Upper lobe of left lung (tissue), 4 donors: Measurements from ENCODE around the gene MMRN1.

Experiments used
- EP300 ChIP-seq, 4 donors: sonication (generic); formaldehyde crosslinking; IDR thresholded peaks; one replicate each; pipeline ENCODE4 v1.5.1; 2017; ENCODE audit warnings: antibody characterized with exemption in 4 of 4, control low read depth in 2 of 4
- POLR2A ChIP-seq, 4 donors: fragments of 450-650 bp; IDR thresholded peaks; one replicate each; pipeline ENCODE4 v1.5.1; 2016 to 2017; ENCODE audit warnings: antibody characterized with exemption in 4 of 4, mild to moderate bottlenecking in 2 of 4
- POLR2AphosphoS5 ChIP-seq, 2 donors: sonication (generic); formaldehyde crosslinking; IDR thresholded peaks; one replicate each; pipeline ENCODE4 v1.5.1; 2017; ENCODE audit warnings: antibody characterized with exemption in 2 of 2
- TF ChIP-seq, protein P1 (sequence below), 6 experiments: fragments of 450-650 bp in 4 of 6; fragments of 200-600 bp in 2 of 6; sonication (generic) in 2 of 6; IDR thresholded peaks; one replicate each; pipeline ENCODE4 v1.5.1; 2016 to 2019; ENCODE audit warnings: antibody characterized with exemption in 6 of 6

GRCh38 chr4:89997171-89997704 is 102.6 kb downstream of the MMRN1 start:
- TF ChIP-seq EP300 (IDR thresholded peaks at IDR 0.05) (no peak), POLR2AphosphoS5 (IDR thresholded peaks at IDR 0.05) (no peak), POLR2A (IDR thresholded peaks at IDR 0.05) (no peak)
- TF ChIP-seq, protein P1, sequence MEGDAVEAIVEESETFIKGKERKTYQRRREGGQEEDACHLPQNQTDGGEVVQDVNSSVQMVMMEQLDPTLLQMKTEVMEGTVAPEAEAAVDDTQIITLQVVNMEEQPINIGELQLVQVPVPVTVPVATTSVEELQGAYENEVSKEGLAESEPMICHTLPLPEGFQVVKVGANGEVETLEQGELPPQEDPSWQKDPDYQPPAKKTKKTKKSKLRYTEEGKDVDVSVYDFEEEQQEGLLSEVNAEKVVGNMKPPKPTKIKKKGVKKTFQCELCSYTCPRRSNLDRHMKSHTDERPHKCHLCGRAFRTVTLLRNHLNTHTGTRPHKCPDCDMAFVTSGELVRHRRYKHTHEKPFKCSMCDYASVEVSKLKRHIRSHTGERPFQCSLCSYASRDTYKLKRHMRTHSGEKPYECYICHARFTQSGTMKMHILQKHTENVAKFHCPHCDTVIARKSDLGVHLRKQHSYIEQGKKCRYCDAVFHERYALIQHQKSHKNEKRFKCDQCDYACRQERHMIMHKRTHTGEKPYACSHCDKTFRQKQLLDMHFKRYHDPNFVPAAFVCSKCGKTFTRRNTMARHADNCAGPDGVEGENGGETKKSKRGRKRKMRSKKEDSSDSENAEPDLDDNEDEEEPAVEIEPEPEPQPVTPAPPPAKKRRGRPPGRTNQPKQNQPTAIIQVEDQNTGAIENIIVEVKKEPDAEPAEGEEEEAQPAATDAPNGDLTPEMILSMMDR (IDR thresholded peaks at IDR 0.05) = no peak
